Type B pancreatic cell (in vitro differentiated cells): ENCODE results near the gene CEP97. TPM values are rescaled to one million over a fixed set of nuclear protein-coding genes. Genes with fewer than 3 reads are reported as not detected.

ENCODE experiments used
- DNase-seq: peaks from one replicate; pipeline ENCODE4 v3.0.0; 2021; ENCODE audit warnings: mixed read lengths; ENCODE audit not compliant: unreplicated experiment; ENCODE audit errors: extremely low spot score
- H3K27ac Mint-ChIP-seq: 2 replicates; pipeline ENCODE4 v1.8.0; 2021; ENCODE audit warnings: mild to moderate bottlenecking, mixed read lengths
- H3K27me3 Mint-ChIP-seq: 2 replicates; pipeline ENCODE4 v1.8.0; 2021; ENCODE audit warnings: mixed read lengths
- H3K36me3 Mint-ChIP-seq: 2 replicates; pipeline ENCODE4 v1.8.0; 2021; ENCODE audit warnings: mixed read lengths
- H3K4me1 Mint-ChIP-seq: one replicate; pipeline ENCODE4 v1.8.0; 2021; ENCODE audit warnings: mixed read lengths; ENCODE audit not compliant: unreplicated experiment
- H3K4me3 Mint-ChIP-seq: 2 replicates; pipeline ENCODE4 v1.8.0; 2021; ENCODE audit warnings: mild to moderate bottlenecking, mixed read lengths
- H3K9me3 Mint-ChIP-seq: 2 replicates; pipeline ENCODE4 v1.8.0; 2021; ENCODE audit warnings: mixed read lengths
- CTCF ChIP-seq: fragments of 200-600 bp; sonication (generic); conservative IDR thresholded peaks from 2 replicates; pipeline ENCODE4 v1.5.0; 2021; ENCODE audit warnings: antibody characterized with exemption, mild to moderate bottlenecking
- total RNA-seq: library from RNA; stranded (reverse); gene quantifications from 2 replicates; pipeline ENCODE4 v1.2.1, GENCODE V29; 2021; ENCODE audit warnings: low replicate concordance

CEP97 gene
- total RNA-seq, 1 donor from 2014 or later, result 24.2 TPM

DNA sequence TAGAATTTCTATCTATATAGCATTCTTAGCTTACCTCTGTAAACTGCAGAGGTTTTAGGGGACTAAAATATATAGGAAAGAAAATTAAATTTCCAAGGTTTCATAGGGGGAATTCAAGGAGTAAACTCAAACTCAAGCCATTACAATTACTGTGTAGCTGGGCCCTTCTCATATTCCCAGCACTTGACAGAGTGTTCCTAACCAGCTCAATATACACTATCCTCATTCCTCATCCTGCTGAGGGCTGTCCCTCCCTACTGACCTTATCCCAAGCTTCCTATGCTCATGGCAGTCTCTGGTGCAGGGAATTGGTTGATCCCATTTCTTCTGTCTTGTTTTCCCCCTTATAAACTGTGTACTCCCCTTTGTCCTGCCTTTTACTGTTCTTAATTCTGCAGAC is 88.5 kb downstream of the CEP97 start:
- H3K27me3 Mint-ChIP-seq, result no peaks in the 10 kb centered on the region
- no peak for DNase-seq
- H3K4me1 Mint-ChIP-seq, result peaks cover 35% of the 10 kb centered on the region
- H3K36me3 Mint-ChIP-seq, result peaks cover 6% of the 10 kb centered on the region
- H3K4me3 Mint-ChIP-seq, result no peak overlapping the region
- no peak overlapping the region for H3K27ac Mint-ChIP-seq
- no peak for TF ChIP-seq CTCF
- H3K9me3 Mint-ChIP-seq, result no peaks in the 10 kb centered on the region

- Mint-ChIP-seq H3K4me3 (no peak overlapping the region), H3K27me3 (no peaks in the 10 kb centered on the region)
- TF ChIP-seq CTCF, result peak; percentile 77
These were observed 89.5 kb downstream of the CEP97 start for GRCh38 chr3:101813817-101814440.

GRCh38 chr3:101814835-101815234 is 90.4 kb downstream of the CEP97 start:
- H3K27ac Mint-ChIP-seq, result no peak overlapping the region

More at GRCh38 chr3:101813817-101814440, 89.5 kb downstream of the CEP97 start:
- Mint-ChIP-seq H3K27ac (no peak overlapping the region), H3K9me3 (no peaks in the 10 kb centered on the region), H3K36me3 (peaks cover 6% of the 10 kb centered on the region), H3K4me1 (peaks cover 33% of the 10 kb centered on the region)
- DNase-seq, result no peak

GRCh38 chr3:101816215-101817149 is 92.1 kb downstream of the CEP97 start:
- H3K27me3 Mint-ChIP-seq, result no peaks in the 10 kb centered on the region
- H3K9me3 Mint-ChIP-seq, result no peaks in the 10 kb centered on the region
- no peak for DNase-seq
- no peak overlapping the region for H3K27ac Mint-ChIP-seq
- peaks cover 6% of the 10 kb centered on the region for H3K36me3 Mint-ChIP-seq
- TF ChIP-seq CTCF, result no peak
- H3K4me3 Mint-ChIP-seq, result peak overlapping the region; percentile 32
- H3K4me1 Mint-ChIP-seq, result peaks cover 18% of the 10 kb centered on the region

More at GRCh38 chr3:101814835-101815234, 90.4 kb downstream of the CEP97 start:
- peaks cover 24% of the 10 kb centered on the region for H3K4me1 Mint-ChIP-seq
- H3K9me3 Mint-ChIP-seq, result no peaks in the 10 kb centered on the region
- no peak for TF ChIP-seq CTCF
- no peaks in the 10 kb centered on the region for H3K27me3 Mint-ChIP-seq
- H3K36me3 Mint-ChIP-seq, result peaks cover 9% of the 10 kb centered on the region
- no peak overlapping the region for H3K4me3 Mint-ChIP-seq
- DNase-seq, result no peak

- peaks cover 14% of the 10 kb centered on the region for H3K36me3 Mint-ChIP-seq
- no peak overlapping the region for H3K4me3 Mint-ChIP-seq
- DNase-seq, result no peak
- no peaks in the 10 kb centered on the region for H3K9me3 Mint-ChIP-seq
- H3K27ac Mint-ChIP-seq, result no peak overlapping the region
- no peak for TF ChIP-seq CTCF
- no peaks in the 10 kb centered on the region for H3K27me3 Mint-ChIP-seq
- H3K4me1 Mint-ChIP-seq, result peaks cover 26% of the 10 kb centered on the region
These were observed 93.6 kb downstream of the CEP97 start for GRCh38 chr3:101817992-101818391.
